ENCODE measurements around the gene MMRN2.
"Not testable (repeated sequence)": the region's sequence is repeated elsewhere in the genome, so short reads cannot be mapped to it uniquely, and the experiment has no call there.

Gene MMRN2

GRCh38 chr10:86958116-86958900, 893 bp upstream of the MMRN2 start, which contains the start of gene SNCG:
Gene SNCG, plus strand, starts transcription at chr10:86958599. Its CDS starts 99 bp downstream, at chr10:86958698.
- in situ Hi-C loops (cut with MboI; ENCODE audit: low sequenced_read_pairs), result no loop called here

- in situ Hi-C loops (cut with MboI; ENCODE audit: low sequenced_read_pairs), result no loop called here
Observed at GRCh38 chr10:86956848-86957448, 467 bp downstream of the MMRN2 start.

GRCh38 chr10:86956195-86956847, 1.1 kb downstream of the MMRN2 start:
- in situ Hi-C loops (cut with MboI; ENCODE audit: low sequenced_read_pairs), result no loop called here

GRCh38 chr10:86955501-86956194, 1.8 kb downstream of the MMRN2 start:
- in situ Hi-C loops (cut with MboI; ENCODE audit: low sequenced_read_pairs), result no loop called here

GRCh38 chr10:86954681-86955500, 2.5 kb downstream of the MMRN2 start:
- in situ Hi-C loops (cut with MboI; ENCODE audit: low sequenced_read_pairs), result no loop called here

GRCh38 chr10:86953747-86954680, 3.4 kb downstream of the MMRN2 start:
- in situ Hi-C loops (cut with MboI; ENCODE audit: low sequenced_read_pairs), result no loop called here

GRCh38 chr10:86952697-86953096, 4.7 kb downstream of the MMRN2 start:
- in situ Hi-C loops (cut with MboI; ENCODE audit: low sequenced_read_pairs), result not testable (repeated sequence)

GRCh38 chr10:86952106-86952505, 5.3 kb downstream of the MMRN2 start:
- in situ Hi-C loops (cut with MboI; ENCODE audit: low sequenced_read_pairs), result no loop called here

GRCh38 chr10:86951184-86951761, 6.1 kb downstream of the MMRN2 start:
- in situ Hi-C loops (cut with MboI; ENCODE audit: low sequenced_read_pairs), result no loop called here

- in situ Hi-C loops (cut with MboI; ENCODE audit: low sequenced_read_pairs), result no loop called here
Observed at GRCh38 chr10:86950349-86950748, 7.1 kb downstream of the MMRN2 start.

- in situ Hi-C loops (cut with MboI; ENCODE audit: low sequenced_read_pairs), result not testable (repeated sequence)
Observed at GRCh38 chr10:86947806-86948205, 9.6 kb downstream of the MMRN2 start.

- in situ Hi-C loops (cut with MboI; ENCODE audit: low sequenced_read_pairs), result no loop called here
Observed at GRCh38 chr10:86946213-86947155, 10.9 kb downstream of the MMRN2 start.

GRCh38 chr10:86945361-86946212, 11.8 kb downstream of the MMRN2 start:
- in situ Hi-C loops (cut with MboI; ENCODE audit: low sequenced_read_pairs), result no loop called here

GRCh38 chr10:86944907-86945306, 12.5 kb downstream of the MMRN2 start:
- in situ Hi-C loops (cut with MboI; ENCODE audit: low sequenced_read_pairs), result no loop called here

- in situ Hi-C loops (cut with MboI; ENCODE audit: low sequenced_read_pairs), result no loop called here
Observed at GRCh38 chr10:86944471-86944870, 12.9 kb downstream of the MMRN2 start.

GRCh38 chr10:86944031-86944419, 13.4 kb downstream of the MMRN2 start:
- in situ Hi-C loops (cut with MboI; ENCODE audit: low sequenced_read_pairs), result no loop called here

Data from HL-60/S4 treated with phorbol 12-myristate 13-acetate at 8.2 ng/mL for 4 days and 3 days (cell line).